ENCODE measurements around the gene C16orf95. TPM values are rescaled to one million over a fixed set of nuclear protein-coding genes. Genes with fewer than 3 reads are reported as not detected.

Gene C16orf95
- total and polyA plus RNA-seq, 3 experiments from 2014 or later = 2.5 to 8.4 (median 7.5) TPM

DNA sequence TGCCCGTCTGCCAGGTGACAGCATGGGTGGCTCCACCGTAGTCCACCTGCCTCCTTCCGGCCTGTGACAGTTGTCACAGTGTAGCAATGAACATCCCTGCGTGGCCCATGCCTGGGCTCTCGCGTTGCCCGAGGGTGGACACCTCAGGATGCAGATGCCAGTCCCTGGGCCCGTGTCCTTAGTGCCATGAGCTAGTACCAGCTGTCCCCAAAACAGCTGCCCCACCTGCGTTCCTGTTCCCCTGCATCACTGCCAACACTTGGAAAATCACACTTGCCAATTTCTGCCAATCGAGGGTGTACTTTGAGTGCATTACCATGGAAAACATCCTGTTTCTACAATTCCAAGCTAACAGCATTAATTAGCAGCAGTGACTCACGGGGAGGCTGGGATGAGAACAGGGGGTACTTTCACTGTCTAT lies 9.0 kb upstream of the C16orf95 start:
- Mint-ChIP-seq H3K36me3 (peaks cover 0 to 37% (median 0%) of the 10 kb centered on the region in 3 donors), H3K27me3 (no peaks in the 10 kb centered on the region), H3K27ac (peak overlapping the region in 2 of 8 donors; percentile 60 to 91), H3K9me3 (no peaks in the 10 kb centered on the region), H3K4me1 (peaks cover 0 to 8% (median 1%) of the 10 kb centered on the region in 3 donors), H3K4me3 (no peak overlapping the region)
- ChIA-PET POLR2A (no interaction called here), CTCF (interaction anchor here (1.6 kb wide), 1 partner anchor 101 kb away, joined by 3 read pairs; no protein-coding TSS in a partner anchor)
- Histone ChIP-seq H3K4me3 (ENCODE audit: low read length) (no peak overlapping the region), H3K27ac (ENCODE audit: low read depth, low read length) (no peak overlapping the region), H3K4me1 (ENCODE audit: insufficient read depth, low read length) (peaks cover 3% of the 10 kb centered on the region), H3K9me3 (ENCODE audit: low read length) (no peaks in the 10 kb centered on the region), H3K36me3 (ENCODE audit: insufficient read depth, low read length) (no peaks in the 10 kb centered on the region), H3K27me3 (ENCODE audit: insufficient read depth, low read length, poor library complexity, severe bottlenecking) (no peaks in the 10 kb centered on the region)
- DNase-seq = peak in 1 of 5 donors; percentile 43

DNA sequence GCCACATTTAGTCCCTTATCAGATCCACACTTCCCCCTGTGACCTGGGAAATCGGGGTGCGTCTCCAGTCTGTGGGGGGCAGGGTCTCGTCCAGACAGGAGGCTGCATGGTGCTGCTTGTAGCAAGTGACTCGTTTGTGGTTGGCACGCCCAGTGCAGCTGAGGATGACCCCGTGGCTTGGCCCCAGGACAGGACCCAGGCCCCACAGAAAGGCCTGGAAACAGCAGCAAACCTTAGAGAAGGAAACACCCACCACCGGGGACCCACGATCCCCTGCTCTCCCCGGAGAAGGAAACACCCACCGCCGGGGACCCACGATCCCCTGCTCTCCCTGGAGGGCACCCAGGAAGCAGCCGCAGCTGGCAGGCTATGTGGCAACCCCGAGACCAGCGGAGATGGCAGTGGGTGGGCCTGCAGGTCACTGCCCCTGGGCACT lies 8.2 kb upstream of the C16orf95 start:
- DNase-seq = peak in 1 of 5 donors; percentile 46
- peaks cover 0 to 29% (median 0%) of the 10 kb centered on the region in 3 donors for H3K36me3 Mint-ChIP-seq

DNA sequence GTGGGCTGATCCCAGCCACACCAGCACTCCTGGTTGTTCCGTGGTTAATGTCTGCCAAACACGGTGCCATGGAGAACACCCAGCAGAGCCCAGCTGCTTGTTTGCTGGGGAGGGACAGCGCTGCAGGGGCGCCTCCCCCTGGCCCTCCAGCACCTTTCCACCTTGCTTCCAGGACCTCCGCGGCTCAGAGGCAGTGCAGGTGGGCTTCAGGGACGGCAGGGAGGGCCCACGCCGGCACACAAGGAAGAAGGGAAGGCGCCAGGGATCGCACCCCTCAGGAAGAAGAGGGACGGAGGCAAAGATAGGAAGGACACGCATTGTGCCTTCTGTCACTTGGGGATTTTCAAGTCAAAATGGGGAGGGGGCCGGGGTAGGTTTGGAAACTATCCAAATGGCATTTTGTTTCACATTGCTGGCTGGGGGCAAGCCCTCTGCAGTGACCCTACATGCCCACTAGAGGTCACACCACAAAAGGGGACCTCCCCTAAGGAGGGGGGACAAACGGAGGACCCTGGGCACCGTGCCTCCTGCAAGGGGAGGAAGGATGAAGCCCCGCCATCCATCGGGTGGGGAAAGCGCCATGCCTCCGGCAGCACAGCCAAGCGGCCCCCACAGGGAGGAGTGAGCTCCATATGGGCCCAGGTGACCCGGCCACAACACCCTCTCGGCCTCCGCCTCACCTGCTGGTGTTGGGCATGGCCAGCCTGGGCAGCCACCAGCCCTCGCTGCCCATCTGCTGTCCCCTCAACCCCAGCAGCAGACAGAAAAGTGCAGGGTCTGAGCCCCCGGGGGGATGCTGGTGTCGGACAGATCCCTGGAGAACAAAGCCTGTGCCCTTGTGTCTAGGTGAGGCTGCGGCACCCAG lies 7.5 kb upstream of the C16orf95 start:
- no peak overlapping the region for H3K4me3 ChIP-seq (ENCODE audit: low read length)
- no peaks in the 10 kb centered on the region for H3K9me3 ChIP-seq (ENCODE audit: low read length)
- Mint-ChIP-seq H3K4me1 (peaks cover 0 to 8% (median 1%) of the 10 kb centered on the region in 3 donors), H3K27me3 (no peaks in the 10 kb centered on the region), H3K27ac (peak overlapping the region in 2 of 8 donors; percentile 27 to 35), H3K36me3 (peaks cover 0 to 21% (median 0%) of the 10 kb centered on the region in 3 donors), H3K9me3 (no peaks in the 10 kb centered on the region), H3K4me3 (peak overlapping the region in 1 of 7 donors; percentile 6)
- DNase-seq = peak; percentile 16 to 64 (median 22)
- no peaks in the 10 kb centered on the region for H3K27me3 ChIP-seq (ENCODE audit: insufficient read depth, low read length, poor library complexity, severe bottlenecking)
- peaks cover 3% of the 10 kb centered on the region for H3K4me1 ChIP-seq (ENCODE audit: insufficient read depth, low read length)
- H3K27ac ChIP-seq (ENCODE audit: low read depth, low read length) = no peak overlapping the region
- CTCF ChIA-PET = interaction anchor here (1.0 to 2.0 kb wide), 12 partner anchors 22 to 103 kb away, joined by 3 to 8 read pairs (median 4); partner anchors contain the start of gene FBXO31
- POLR2A ChIA-PET = no interaction called here
- no peaks in the 10 kb centered on the region for H3K36me3 ChIP-seq (ENCODE audit: insufficient read depth, low read length)

More for the DNA sequence above, 8.2 kb upstream of the C16orf95 start:
- ChIA-PET CTCF (interaction anchor here (1.0 to 2.0 kb wide), 9 partner anchors 22 to 102 kb away, joined by 3 to 8 read pairs (median 4); partner anchors contain the start of gene FBXO31), POLR2A (no interaction called here)
- H3K27me3 Mint-ChIP-seq = no peaks in the 10 kb centered on the region
- no peak overlapping the region for H3K4me3 Mint-ChIP-seq
- Histone ChIP-seq H3K27me3 (ENCODE audit: insufficient read depth, low read length, poor library complexity, severe bottlenecking) (no peaks in the 10 kb centered on the region), H3K4me3 (ENCODE audit: low read length) (no peak overlapping the region), H3K4me1 (ENCODE audit: insufficient read depth, low read length) (peaks cover 3% of the 10 kb centered on the region), H3K9me3 (ENCODE audit: low read length) (no peaks in the 10 kb centered on the region), H3K27ac (ENCODE audit: low read depth, low read length) (no peak overlapping the region), H3K36me3 (ENCODE audit: insufficient read depth, low read length) (no peaks in the 10 kb centered on the region)
- H3K9me3 Mint-ChIP-seq = no peaks in the 10 kb centered on the region
- peak overlapping the region in 1 of 8 donors; percentile 17 for H3K27ac Mint-ChIP-seq
- peaks cover 0 to 8% (median 1%) of the 10 kb centered on the region in 3 donors for H3K4me1 Mint-ChIP-seq

DNA sequence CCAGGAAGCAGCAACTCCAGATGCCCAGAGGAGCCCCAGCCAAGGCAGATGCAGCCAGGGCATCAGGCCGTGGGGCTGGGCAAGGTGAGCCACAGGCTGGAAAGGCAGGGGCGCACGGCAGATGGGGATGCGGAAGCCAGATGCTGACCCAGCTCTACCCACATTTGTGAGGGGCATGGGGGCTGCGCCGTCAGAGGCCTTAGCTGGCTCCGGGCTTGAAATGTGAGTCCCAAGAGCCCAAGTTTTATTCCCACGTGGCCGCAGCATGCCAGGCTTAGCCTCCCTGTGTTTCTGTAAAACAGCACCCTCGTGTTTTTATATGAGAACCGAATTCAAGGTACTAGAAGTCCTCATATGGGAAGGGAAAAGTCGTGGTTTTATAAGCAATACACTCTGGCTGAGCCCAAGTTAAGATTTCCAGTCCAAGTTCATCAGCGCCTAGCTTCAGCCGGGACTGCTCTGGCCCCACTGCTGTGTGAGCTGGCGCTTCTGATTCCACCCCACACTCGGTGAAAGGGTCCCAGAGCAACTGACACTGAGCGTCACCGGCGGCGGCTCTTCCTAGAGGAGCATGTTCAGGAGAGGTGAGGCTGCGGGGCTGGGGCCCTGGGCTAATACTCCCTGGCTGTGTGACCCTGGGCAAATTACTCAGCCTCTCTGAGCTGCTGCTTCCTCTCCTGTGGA lies 6.7 kb upstream of the C16orf95 start:
- DNase-seq = peak in 1 of 5 donors; percentile 26
- H3K36me3 ChIP-seq (ENCODE audit: insufficient read depth, low read length) = no peaks in the 10 kb centered on the region
- Mint-ChIP-seq H3K9me3 (no peaks in the 10 kb centered on the region), H3K4me3 (peak overlapping the region in 1 of 7 donors; percentile 40), H3K27ac (peak overlapping the region in 1 of 8 donors; percentile 74), H3K36me3 (peaks cover 0 to 14% (median 0%) of the 10 kb centered on the region in 3 donors), H3K27me3 (no peaks in the 10 kb centered on the region), H3K4me1 (peaks cover 1 to 10% (median 1%) of the 10 kb centered on the region in 3 donors)
- H3K4me1 ChIP-seq (ENCODE audit: insufficient read depth, low read length) = peaks cover 3% of the 10 kb centered on the region
- POLR2A ChIA-PET = no interaction called here
- no peak overlapping the region for H3K27ac ChIP-seq (ENCODE audit: low read depth, low read length)
- H3K4me3 ChIP-seq (ENCODE audit: low read length) = no peak overlapping the region
- CTCF ChIA-PET = interaction anchor here (1.3 to 2.0 kb wide), 7 partner anchors 21 to 72 kb away, joined by 3 to 8 read pairs (median 5); partner anchors contain the start of gene FBXO31
- no peaks in the 10 kb centered on the region for H3K27me3 ChIP-seq (ENCODE audit: insufficient read depth, low read length, poor library complexity, severe bottlenecking)
- H3K9me3 ChIP-seq (ENCODE audit: low read length) = no peaks in the 10 kb centered on the region

DNA sequence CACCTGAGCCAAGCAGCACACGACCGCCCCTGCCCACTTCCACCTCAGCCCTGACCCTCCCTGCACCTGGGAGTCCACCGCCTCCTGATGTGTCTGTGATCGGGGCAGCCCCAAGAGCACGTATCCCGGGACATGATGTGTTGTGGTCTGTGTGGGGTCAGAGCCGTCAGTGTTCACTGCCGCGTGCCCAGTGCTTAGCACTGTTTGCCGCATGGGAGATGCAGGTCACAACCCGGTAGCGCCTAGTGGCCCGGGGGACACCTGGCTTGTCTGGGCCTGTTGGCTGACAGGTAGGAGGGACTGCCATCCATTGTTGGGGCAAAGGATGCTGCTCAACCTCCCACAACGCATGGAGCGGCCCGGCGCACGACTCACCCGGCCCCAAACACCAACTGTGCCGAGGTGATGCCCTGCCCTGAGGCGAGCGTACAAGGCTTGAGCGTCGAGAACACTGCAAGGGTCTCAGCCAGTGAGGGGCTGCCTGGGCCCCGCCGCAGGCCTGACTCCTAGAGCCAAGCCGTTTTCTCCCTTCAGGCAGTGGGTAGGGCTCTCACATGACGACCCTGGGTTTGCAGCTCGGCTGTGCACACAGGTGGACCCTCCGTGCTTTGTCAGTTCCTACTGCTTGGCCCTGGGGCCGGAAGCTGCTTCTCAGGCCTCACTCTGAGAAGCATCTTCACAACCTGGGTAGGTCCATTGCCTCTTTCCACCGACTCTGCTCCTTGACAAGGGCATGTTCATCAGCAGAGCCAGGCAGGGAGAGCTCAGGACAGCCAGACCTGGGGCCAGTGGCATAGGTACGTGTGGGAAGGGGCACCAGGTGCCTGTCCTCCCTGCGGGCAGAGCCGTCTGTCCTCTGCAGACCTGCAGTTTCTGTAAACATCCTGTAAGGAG lies 5.9 kb upstream of the C16orf95 start:
- POLR2A ChIA-PET = no interaction called here
- no peaks in the 10 kb centered on the region for H3K9me3 ChIP-seq (ENCODE audit: low read length)

DNA sequence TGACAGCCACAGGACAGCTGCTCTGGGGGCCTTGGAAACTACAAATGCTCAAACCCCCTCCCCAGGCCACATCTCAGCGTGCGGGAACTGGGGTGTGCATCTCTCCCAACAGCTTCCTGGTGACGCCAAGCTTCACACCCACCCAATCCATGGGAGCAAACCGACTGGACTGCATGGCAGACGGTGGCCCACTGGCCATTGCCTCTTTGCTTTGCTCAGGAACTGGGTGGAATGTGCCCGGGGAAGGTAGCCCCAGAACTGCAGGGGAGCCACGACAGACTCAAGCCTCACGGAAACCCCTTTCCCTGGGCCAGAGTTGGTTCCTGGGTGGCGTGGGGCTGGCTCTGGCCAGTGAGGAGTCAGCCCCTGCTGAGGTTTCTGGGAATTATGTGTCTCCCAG lies 5.2 kb upstream of the C16orf95 start:
- Histone ChIP-seq H3K9me3 (ENCODE audit: low read length) (no peaks in the 10 kb centered on the region), H3K4me3 (ENCODE audit: low read length) (no peak overlapping the region), H3K4me1 (ENCODE audit: insufficient read depth, low read length) (peaks cover 13% of the 10 kb centered on the region), H3K27ac (ENCODE audit: low read depth, low read length) (no peak overlapping the region), H3K27me3 (ENCODE audit: insufficient read depth, low read length, poor library complexity, severe bottlenecking) (no peaks in the 10 kb centered on the region), H3K36me3 (ENCODE audit: insufficient read depth, low read length) (no peaks in the 10 kb centered on the region)
- ChIA-PET CTCF (interaction anchor here (0.6 to 1.7 kb wide), 3 partner anchors 16 to 153 kb away, joined by 3 to 4 read pairs (median 4); no protein-coding TSS in a partner anchor), POLR2A (no interaction called here)
- peaks cover 14 to 22% (median 15%) of the 10 kb centered on the region in 3 donors for H3K4me1 Mint-ChIP-seq
- no peaks in the 10 kb centered on the region for H3K9me3 Mint-ChIP-seq
- DNase-seq = no peak
- no peak overlapping the region for H3K27ac Mint-ChIP-seq
- no peaks in the 10 kb centered on the region for H3K27me3 Mint-ChIP-seq
- H3K4me3 Mint-ChIP-seq = no peak overlapping the region
- peaks cover 0 to 10% (median 0%) of the 10 kb centered on the region in 3 donors for H3K36me3 Mint-ChIP-seq

More for the DNA sequence above, 5.9 kb upstream of the C16orf95 start:
- Histone ChIP-seq H3K4me1 (ENCODE audit: insufficient read depth, low read length) (peaks cover 9% of the 10 kb centered on the region), H3K36me3 (ENCODE audit: insufficient read depth, low read length) (no peaks in the 10 kb centered on the region), H3K4me3 (ENCODE audit: low read length) (no peak overlapping the region), H3K27me3 (ENCODE audit: insufficient read depth, low read length, poor library complexity, severe bottlenecking) (no peaks in the 10 kb centered on the region), H3K27ac (ENCODE audit: low read depth, low read length) (no peak overlapping the region)
- peaks cover 0 to 9% (median 0%) of the 10 kb centered on the region in 3 donors for H3K36me3 Mint-ChIP-seq
- no peak overlapping the region for H3K27ac Mint-ChIP-seq
- H3K4me1 Mint-ChIP-seq = peaks cover 9 to 18% (median 9%) of the 10 kb centered on the region in 3 donors
- CTCF ChIA-PET = interaction anchor here (0.6 to 2.0 kb wide), 9 partner anchors 15 to 153 kb away, joined by 3 to 8 read pairs (median 4); partner anchors contain the start of gene FBXO31
- H3K9me3 Mint-ChIP-seq = no peaks in the 10 kb centered on the region
- no peaks in the 10 kb centered on the region for H3K27me3 Mint-ChIP-seq
- DNase-seq = no peak
- peak overlapping the region in 1 of 7 donors; percentile 9 for H3K4me3 Mint-ChIP-seq

Data from CD8-positive, alpha-beta memory T cell (primary cell).